ENCODE data around the gene UNC45B. TPM values are rescaled to one million over a fixed set of nuclear protein-coding genes. Genes with fewer than 3 reads are reported as not detected.

The UNC45B gene
- polyA plus RNA-seq, 1 of the 3 experiments (the other 2 are of a cell fraction) = not detected

GRCh38 chr17:35152421-35153140 is 5.0 kb downstream of the UNC45B start:
- H3K9ac ChIP-seq = no peak overlapping the region
- H3K36me3 ChIP-seq (replicated peaks in 1 of 2; ENCODE audit: control insufficient read depth in 1 of 2, insufficient read depth in 2 of 2, low read length in 1 of 2) = no peaks in the 10 kb centered on the region
- TF ChIP-seq ELF1 (IDR thresholded peaks at IDR 0.05) (no peak), MEF2A (IDR thresholded peaks at IDR 0.05; ENCODE audit: borderline replicate concordance, low read depth) (no peak), FOXM1 (IDR thresholded peaks at IDR 0.05; ENCODE audit: low read depth) (no peak), MXI1 (IDR thresholded peaks at IDR 0.05; ENCODE audit: low read depth, low read length) (no peak), YY1 (IDR thresholded peaks at IDR 0.05; ENCODE audit: low read depth) (no peak), POLR2AphosphoS5 (IDR thresholded peaks at IDR 0.05; ENCODE audit: low read depth, low read length) (no peak), FOXJ3 (CRISPR knock-in tag; IDR thresholded peaks at IDR 0.05) (no peak), CTCF (IDR thresholded peaks at IDR 0.05) (no peak), REST (IDR thresholded peaks at IDR 0.05; ENCODE audit: low read depth, low read length) (no peak), TAF1 (IDR thresholded peaks at IDR 0.05; ENCODE audit: borderline replicate concordance, low read depth, low read length) (no peak), GATA2 (CRISPR knock-in tag; IDR thresholded peaks at IDR 0.05) (no peak), RCOR1 (IDR thresholded peaks at IDR 0.05; ENCODE audit: low read length) (no peak), TEAD4 (IDR thresholded peaks at IDR 0.05; ENCODE audit: borderline replicate concordance, insufficient read depth) (no peak), RAD21 (IDR thresholded peaks at IDR 0.05; ENCODE audit: low read length) (no peak), SIN3A (IDR thresholded peaks at IDR 0.05; ENCODE audit: borderline replicate concordance, low read depth, low read length) (no peak)
- TF ChIP-seq, protein P1, sequence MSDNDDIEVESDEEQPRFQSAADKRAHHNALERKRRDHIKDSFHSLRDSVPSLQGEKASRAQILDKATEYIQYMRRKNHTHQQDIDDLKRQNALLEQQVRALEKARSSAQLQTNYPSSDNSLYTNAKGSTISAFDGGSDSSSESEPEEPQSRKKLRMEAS (IDR thresholded peaks at IDR 0.05; ENCODE audit: low read depth) = no peak
- H4K20me1 ChIP-seq (ENCODE audit: insufficient read depth) = no peaks in the 10 kb centered on the region
- H3K9me3 ChIP-seq = no peaks in the 10 kb centered on the region
- 31% methylated on average over 13 of the region's 13 CpGs for WGBS (ENCODE audit: low lambda C conversion rate)
- H3K4me3 ChIP-seq (ENCODE audit: low read depth in 2 of 2, low read length in 1 of 2) = no peak overlapping the region
- CTCF ChIA-PET = interaction anchor here (1.2 kb wide), 1 partner anchor 9 kb away, joined by 6 read pairs; no protein-coding TSS in a partner anchor
- H3K27ac ChIP-seq (ENCODE audit: low read depth in 2 of 2, low read length in 1 of 2) = no peak overlapping the region
- H3K9me2 ChIP-seq = 0 out of 2 replicates have a peak, but pooled peaks cover under 1% of the 10 kb centered on the region
- DNase-seq = no peak
- POLR2A ChIA-PET = no interaction called here
- H2AFZ ChIP-seq (ENCODE audit: low read depth) = no peak overlapping the region
- H3K4me1 ChIP-seq (ENCODE audit: control insufficient read depth in 1 of 2, insufficient read depth in 2 of 2, low read depth in 1 of 2, low read length in 1 of 2) = no peaks in the 10 kb centered on the region
- H3K79me2 ChIP-seq (ENCODE audit: insufficient read depth) = no peaks in the 10 kb centered on the region
- no peak overlapping the region for H3K4me2 ChIP-seq
- H3K27me3 ChIP-seq (ENCODE audit: insufficient read depth) = peaks cover 49% of the 10 kb centered on the region
- H3F3A ChIP-seq (replicated peaks; ENCODE audit: insufficient read depth) = no peaks in the 10 kb centered on the region
